DMS153 (cell line): Measurements from ENCODE around the gene SYP.

ENCODE experiments used
- DNase-seq: peaks from one replicate; lab custom pipeline; 2025; lab: John Stamatoyannopoulos, UW

SYP gene

DNA sequence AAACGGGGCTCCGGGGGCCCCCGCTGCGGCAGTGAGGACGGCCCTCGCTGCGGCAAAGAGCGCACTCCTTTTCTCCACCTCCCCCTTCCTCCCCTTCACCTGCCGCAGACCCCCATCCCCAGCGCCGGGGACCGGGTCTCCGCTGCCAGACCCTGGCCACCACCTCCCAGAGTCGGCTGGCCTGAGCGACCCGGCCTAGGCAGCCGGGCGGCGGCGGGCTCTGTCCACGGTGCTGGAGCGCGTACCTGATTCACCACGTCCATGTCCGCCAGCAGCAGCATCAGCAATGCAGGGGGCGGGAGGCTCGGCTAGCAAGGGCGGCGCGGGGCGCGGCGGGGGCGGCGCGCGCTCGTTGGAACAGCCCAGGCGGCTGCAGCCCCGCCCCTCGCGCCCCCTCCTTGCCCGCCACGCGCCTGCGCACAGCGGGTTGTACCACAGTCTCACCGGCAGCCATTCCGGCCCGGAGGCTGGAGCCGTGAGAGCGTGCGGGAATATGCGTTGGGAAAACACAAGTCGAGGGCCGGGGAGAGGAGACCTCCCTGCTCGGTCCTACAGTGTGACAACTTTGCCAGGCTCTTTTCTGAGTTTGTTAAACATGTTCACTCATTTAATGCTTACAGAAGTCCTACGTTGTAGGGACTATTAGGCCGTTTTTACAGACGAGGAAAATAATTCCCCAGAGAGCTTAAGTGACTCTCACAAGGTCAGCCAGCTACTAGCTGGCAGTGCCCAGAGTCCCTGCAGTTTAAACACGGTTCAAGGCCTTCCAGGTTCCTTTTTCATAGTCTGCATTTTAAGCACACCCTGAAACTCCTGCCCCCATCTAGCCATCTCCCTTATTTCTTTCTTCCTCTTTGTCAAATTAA lies at the start of gene SYP:
Gene SYP (minus strand): TSS at position 288 of the 866 bp plus-strand sequence. CDS start 7 bp downstream, at position 281.
- DNase-seq = peak; percentile 62

DNA sequence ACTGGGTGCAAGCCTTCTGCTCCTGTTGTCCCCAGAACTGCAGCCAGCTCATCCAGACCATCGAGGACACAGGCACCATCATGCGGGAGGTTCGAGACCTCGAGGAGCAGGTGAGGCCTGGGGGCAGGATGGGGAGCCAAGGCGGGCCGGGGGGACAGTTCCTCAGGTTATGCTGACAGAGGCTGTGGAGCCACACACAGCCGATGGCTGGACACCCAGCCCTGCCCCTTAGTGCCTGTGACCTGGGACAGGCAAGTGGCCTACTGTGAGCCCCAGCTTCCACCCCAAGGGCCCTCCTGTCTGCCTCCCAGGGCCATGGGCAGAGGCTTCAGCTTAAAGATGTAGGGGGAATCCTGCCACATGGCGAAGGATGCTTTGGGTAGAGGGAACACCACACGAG lies 49.6 kb upstream of the SYP start:
- DNase-seq = no peak

DNA sequence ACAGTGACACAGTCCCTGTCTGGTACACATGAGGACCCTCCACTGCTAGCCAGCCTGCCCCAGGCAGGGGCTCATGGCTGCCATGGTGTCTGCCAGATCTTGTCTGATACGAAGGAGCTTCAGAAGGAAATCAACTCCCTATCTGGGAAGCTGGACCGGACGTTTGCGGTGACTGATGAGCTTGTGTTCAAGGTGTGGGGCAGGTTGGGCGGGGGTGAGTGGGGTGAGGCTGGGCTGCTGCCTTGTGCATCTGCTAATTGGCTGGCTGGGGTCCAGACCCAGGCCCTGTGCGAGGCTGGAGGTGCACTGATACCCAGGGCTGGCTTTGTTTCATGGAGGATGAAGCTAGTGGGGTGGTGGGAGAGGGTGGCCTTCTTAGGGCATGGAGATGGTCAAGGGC lies 49.1 kb upstream of the SYP start:
- no peak for DNase-seq

DNA sequence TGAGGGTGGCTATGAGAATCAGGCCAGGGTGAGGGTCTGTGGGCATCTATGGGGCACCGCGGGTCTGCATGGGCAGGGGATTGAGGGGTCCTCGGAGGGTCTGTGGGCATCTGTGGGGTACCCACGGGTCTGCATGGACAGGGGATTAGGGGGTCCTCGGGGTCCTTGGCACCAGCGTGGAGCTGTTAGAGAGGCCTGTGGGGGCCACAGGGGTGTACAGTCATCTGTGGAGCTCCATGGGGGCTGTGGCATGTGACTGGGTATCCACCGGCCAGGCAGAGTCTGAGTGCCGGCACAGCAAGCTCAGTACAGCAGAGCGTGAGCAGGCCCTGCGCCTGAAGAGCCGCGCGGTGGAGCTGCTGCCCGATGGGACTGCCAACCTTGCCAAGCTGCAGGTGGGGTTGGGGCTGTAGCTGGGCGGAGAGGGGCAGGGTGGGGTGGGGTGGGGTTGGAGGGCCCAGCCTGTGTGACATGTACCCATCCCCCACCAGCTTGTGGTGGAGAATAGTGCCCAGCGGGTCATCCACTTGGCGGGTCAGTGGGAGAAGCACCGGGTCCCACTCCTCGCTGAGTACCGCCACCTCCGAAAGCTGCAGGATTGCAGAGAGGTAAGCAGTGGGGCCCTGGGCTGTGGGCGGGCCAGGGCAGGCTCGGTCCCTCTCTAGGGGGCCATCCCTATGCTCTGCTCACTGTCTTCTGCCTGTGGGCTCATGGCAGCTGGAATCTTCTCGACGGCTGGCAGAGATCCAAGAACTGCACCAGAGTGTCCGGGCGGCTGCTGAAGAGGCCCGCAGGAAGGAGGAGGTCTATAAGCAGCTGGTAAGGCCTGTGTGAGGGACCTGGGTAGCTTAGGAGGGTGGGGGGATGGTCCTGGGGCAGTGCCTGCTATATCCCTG lies 48.2 kb upstream of the SYP start:
- no peak for DNase-seq

DNA sequence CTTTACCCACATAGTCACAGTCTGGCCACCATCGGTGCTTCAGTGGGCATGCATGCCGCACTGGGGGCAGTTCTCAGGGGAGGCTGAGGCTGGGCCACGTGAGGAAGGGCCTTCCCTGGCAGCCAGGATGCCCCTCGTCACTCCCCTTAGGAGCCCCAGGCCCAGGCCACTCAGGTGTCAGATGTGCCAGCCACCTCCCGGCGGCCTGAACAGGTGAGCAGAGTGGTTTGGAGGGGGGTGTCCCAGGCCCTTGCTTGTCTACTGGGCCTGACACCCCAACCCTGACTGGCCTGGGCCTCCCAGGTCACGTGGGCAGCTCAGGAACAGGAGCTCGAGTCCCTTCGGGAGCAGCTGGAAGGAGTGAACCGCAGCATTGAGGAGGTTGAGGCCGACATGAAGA lies 47.4 kb upstream of the SYP start:
- no peak for DNase-seq

DNA sequence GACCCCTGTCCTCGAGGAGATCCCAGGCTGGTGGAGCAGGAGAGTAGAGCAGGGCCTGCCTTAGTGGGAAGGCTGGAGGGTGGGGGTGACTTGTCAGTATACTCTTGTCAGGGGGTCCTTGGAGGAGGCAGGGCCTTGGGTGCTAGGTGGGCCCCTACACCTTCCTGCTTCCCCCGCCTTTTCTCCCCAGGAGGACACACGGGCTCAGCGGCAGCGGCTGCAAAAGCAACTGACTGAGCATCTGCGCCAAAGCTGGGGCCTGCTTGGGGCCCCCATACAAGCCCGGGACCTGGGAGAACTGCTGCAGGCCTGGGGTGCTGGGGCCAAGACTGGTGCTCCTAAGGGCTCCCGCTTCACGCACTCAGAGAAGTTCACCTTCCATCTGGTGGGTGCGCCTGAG lies 46.5 kb upstream of the SYP start:
- no peak for DNase-seq

DNA sequence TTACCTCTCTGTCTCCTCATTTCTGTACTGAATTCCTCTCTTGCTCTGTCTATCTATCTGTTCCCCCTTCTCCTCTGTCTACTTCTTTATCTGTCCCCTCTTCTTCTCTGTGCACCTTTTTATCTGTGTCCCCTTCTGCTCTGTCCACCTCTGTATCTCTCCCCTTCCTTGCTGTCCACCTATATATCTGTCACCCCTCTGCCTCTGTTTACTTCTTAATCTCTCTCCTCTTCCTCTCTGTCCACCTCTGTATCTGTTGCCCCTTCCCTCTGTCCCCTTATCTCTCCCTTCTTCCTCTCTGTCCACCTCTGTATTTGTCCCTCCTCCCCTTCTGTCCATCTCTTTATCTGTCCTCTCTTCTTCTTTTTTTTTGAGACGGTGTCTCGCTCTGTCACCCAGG lies 44.2 kb upstream of the SYP start:
- no peak for DNase-seq

DNA sequence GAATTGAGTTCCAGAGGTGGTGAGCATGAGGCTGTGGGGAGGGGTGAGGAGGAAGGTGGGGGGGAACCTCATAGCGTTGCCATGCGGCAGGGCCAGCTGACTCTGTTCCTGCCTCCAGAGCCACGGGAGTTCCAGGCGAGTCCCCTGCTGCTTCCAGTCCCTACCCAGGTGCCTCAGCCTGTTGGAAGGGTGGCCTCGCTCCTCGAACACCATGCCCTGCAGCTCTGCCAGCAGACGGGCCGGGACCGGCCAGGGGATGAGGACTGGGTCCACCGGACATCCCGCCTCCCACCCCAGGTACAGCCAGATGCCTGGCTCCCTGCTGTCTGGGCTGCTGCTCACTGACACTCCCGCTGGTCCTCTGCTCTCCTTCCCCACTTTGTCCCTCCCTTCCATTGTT lies 43.2 kb upstream of the SYP start:
- DNase-seq = no peak

DNA sequence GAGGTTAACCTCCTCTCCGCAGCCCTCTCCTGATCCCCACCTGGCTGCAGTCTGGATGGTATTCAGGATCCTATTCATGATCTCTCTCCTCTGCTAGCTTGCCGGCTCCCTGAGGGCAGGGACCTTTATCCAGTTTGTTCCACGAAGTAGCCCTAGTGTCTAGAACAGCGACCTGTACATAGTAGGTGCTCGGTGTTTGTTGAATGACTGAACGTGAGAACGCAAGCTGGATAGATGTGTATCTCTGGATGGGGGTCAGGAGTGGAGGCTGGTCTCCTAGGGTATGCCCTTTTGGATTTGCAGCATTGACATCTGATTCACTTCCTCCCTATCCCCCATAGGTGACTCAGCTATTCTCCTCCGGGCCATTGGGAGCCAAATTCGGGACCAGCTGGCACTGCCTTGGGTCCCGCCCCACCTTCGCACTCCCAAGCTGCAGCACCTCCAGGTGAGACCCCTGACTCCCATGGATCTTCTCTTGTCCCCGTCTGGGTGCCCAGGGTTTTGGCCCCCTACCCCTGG lies 42.6 kb upstream of the SYP start:
- DNase-seq = no peak

DNA sequence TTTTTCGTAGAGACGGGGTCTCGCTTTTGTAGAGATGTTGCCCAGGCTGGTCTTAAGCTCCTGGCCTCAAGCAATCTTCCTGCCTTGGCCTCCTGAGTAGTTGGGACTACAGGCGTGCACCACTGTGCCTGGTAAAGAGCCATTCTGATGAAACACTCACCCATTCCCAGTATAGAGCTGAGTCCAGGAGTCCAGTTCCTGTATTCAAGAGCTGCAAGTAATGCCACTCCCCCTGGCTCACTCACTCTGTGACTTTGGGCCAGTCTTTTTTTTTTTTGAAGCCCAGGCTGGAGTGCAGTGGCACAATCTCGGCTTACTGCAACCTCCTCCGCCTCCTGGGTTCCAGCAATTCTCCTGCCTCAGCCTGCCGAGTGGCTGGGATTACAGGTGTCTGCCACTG lies 38.7 kb upstream of the SYP start:
- no peak for DNase-seq

DNA sequence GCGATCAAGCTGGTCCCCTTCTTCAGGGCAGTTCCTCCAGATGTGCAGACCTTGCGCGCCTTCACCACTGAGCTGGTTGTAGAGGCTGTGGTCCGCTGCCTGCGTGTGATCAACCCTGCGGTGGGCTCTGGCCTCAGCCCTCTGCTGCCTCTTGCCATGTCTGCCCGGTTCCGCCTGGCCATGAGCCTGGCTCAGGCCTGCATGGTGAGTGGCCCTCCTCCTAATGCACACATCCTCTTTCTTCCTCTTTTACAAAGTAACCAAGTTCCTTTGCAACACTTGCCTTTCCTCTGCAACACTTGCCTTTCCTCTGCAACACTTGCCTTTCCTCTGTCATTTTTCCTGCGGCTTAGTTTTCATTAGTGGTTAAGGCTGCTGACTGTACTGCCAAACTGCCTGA lies 37.1 kb upstream of the SYP start:
- DNase-seq = no peak

DNA sequence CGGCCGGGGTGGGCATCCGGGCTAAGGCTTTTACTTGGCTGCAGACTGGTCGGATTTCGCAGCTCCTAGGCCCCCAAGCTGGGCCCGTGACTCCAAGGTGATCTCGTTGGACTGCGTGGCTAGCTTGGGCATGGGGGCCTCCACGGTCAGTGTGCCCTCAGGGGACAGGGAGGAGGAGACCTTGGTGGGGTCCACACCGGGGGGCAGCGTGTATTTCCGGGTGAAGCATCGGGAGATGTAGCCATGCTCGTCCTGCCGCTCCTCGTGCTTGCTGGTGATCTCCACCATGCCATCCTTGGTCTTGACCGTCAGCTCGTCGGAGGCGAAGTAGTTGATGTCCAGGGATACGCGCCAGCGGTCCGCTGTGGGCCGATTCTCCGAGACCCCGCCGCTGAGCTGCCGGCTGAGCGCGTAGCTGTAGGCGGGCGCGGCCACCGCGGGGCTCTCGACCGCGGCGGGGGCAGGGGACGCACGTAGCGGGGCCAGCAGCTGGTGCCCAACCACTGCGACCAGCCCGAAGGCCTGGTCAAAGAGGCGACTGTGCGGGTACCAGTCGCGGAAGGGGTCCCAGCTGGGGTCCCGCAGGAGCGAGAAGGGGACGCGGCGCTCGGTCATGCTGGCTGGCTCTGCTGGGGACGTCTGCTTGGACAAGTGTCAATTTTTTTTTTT lies 34.0 kb upstream of the SYP start:
- no peak for DNase-seq

DNA sequence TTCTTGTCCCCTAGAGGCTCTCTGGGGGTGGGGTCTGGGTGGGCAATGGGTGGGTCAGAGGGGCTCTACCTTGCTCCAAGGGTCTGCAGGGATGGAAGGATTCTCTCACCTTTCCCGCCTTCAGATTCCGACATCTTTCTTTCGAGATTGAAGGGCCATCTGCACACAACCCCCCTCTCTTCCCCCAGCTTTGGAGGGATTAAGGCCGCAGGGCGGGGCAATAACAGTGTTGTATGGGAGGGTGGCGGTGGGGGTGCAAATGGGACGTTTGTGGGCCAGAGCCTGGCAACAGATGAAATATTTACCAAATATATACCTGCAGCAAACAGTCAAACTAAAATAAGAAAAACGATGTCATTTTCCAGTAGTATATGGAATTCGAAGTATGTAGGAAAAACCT lies 33.2 kb upstream of the SYP start, which contains the start of gene CACNA1F:
Gene CACNA1F (minus strand): TSS at position 165 of the 400 bp plus-strand sequence. CDS start 31 bp downstream, at position 134.
- DNase-seq = no peak

DNA sequence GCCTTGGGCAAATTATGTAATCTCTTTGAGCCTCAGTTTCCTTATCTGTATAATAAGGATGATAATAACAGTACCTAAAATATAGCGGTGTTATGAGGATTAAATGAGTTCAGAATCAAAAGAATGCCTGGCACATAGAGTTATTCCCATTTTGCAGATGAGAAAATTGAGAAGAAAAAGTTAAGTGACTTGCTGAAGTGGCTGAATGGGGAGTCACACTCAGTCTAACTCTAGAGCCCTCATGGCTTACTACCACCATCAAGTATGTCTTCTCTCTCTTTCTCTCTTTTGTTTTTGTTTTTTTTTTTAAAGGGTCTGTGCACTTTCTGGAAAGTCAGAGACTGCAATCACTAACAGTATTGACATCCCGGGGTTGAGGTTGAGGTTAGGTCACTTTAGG lies 32.5 kb upstream of the SYP start:
- no peak for DNase-seq

DNA sequence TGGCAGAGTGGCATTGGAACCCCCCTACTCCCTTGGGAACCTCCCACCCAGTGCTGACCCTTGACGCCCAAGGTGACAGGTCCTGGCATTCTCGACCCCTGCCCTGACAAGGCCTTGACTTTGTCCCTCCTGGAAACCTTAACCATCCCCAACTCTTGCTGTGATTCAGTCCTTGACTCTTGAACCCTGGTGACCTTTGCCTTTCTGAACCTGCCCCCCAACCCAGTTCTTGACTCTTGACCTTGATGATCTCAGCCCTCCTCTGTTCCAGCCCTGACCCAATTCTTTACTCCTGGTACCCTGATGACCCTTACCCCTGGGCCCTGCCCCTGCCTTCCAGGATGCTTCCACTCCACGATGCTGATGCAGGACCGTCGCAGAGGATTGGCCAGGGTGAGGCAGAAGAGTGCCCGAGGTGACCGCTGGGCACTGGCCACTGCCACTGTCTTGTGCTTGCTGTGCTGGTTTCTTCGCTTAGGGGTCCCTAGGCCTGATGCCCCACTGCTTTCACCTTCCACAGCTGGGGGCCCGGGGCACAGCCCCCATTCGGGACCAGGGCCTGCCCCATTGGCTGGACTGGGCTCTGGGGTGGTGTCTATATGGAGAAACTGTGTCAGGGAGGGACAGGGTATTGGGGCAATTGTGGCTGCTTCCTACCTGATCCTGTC lies 31.5 kb upstream of the SYP start:
- DNase-seq = no peak

DNA sequence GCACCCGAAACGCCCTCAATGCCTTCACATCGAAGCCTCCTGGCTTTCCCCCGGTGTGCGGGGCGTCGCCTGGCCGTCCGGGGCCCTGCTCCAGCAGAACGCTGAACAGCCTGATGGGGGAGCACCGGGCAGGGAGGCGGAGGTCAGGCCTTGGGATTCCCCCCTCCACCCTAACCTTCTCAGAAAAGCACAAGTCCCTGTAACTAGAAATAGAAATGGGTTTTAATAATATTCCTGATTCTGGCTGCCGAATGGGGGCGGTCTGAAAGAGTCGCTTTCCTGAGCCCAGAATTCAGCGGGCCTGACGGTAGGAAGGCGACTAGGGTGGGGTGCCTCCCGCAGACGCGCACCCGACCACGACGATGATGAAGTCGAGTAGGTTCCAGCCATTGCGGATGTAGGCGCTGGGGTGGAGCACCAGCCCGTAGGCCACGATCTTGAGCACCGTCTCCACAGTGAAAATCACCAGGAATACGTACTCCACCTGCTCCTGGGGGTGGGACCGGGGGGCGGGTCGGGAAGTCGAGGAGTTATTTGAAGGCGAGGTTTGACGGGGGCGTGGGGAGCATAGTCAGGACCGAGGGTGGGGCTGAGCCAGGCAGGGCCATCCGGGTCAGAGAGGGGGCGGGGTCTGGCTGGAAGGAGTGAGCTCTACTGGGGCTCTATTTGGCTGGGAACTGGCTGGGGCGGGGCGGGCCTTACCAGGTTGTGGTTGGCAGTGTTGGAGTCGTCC lies 30.7 kb upstream of the SYP start:
- peak; percentile 17 for DNase-seq

DNA sequence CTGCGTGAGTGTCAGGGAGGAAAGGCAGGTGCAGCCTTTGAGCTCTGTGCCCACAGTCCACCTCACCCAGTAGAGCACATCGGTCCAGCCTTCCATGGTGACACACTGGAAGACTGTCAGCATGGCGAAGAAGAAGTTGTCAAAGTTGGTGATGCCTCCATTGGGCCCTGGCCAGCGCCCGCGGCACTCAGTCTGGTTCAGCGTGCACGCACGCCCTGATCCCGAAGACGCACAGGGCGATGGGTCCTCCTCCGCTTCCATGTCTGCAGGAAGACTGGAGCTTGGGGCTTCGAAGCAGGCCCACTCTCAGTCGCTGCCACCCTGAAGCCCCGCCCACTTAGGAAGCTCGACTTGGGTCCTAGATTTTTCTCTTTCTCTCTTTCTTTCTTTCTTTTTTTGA lies 28.2 kb upstream of the SYP start:
- no peak for DNase-seq

DNA sequence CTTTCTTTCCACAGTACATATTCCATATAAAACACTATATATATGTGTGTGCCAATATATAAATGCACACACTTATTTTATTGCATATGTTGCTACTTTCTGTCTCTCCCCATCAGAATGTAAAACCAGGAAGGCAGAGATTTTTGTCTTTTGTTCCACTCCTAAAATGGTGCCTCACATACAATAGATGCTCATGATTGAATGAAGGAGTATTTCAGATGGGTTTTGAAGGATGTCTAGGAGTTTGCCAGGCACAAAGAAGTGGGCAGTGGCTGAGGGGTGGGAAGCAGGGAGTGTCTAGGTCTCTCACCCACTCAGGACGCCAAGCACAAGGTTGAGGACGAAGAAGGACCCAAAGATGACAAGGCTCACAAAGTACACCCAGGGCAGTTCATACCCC lies 27.7 kb upstream of the SYP start:
- DNase-seq = no peak

DNA sequence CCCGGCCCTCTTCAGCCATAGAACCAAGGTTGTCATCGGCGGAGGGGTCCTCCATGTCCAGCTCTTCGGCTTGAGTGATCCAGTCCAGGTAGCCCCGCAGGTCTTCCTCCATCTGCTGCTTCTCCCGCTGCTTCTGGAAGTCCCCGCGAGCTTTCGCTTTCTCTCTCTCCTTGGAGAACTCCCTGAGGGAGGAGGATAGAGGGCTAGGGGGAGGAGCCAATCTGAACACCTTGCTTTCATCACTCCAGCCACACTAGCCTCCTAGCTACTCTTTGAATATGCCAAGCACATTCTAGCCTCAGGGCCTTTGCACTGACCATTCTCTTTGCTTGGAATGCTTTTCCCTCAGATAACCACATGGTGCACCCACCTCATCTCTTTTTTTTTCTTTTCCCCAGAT lies 27.0 kb upstream of the SYP start:
- no peak for DNase-seq

DNA sequence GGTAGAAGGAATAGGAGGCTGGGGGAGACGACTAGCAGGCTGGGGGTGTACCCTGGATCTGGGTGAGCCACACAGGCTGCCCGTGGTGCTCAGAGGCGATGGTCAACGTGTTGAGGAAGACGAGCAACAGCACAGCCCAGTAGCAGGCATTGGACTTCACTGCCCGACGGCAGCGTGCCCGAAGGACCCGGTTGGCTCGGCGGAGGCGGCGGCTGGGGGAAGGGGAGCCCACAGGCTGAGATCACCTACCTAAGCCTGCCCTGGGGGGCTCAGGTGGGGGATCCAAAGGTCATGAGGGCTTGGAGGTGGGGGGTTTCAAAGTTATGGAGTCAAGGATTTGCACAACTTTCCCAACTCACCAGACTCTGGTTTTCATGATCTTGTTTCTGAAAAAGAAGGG lies 25.9 kb upstream of the SYP start:
- no peak for DNase-seq

DNA sequence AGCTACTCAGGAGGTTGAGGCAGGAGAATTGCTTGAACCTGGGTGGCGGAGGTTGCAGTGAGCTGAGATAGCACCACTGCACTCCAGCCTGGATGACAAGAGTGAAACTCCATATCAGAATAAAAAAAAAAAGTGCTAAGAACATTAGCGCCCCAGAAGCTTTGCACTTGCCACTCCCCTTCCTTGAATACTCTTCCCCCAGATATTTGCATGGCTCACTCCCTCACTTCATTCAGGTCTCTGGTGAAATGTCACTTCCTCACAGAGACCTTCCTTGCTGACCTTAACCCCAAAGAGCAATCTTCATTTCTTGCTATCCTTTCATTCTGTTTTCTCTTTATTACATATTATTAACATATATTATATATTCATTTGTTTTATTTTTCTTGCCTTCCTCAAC lies 21.9 kb upstream of the SYP start:
- no peak for DNase-seq
